DND-41 (cell line): ENCODE data around the gene SYNDIG1L.

Source experiments
- ATAC-seq: fragments of 200-7000 bp; cut with Tn5 transposase; 3 replicates; pipeline ENCODE4 v1.9.1; 2021; ENCODE audit warnings: low read depth; ENCODE audit not compliant: insufficient read depth
- DNase-seq: peaks from one replicate; pipeline ENCODE4 v3.0.0-alpha.2; 2020
- H2AFZ ChIP-seq: 2 replicates; pipeline ENCODE4 v1.6.0; 2012; ENCODE audit warnings: low read depth, low read length
- H3K27ac ChIP-seq: 2 replicates; pipeline ENCODE4 v1.5.1; 2012; ENCODE audit warnings: low read length, inconsistent platforms
- H3K27me3 ChIP-seq: fragments of 200-600 bp; sonication (generic); 2 replicates; pipeline ENCODE4 v1.6.0; 2012; ENCODE audit warnings: low read length, mild to moderate bottlenecking, inconsistent platforms; ENCODE audit not compliant: insufficient read depth, poor library complexity
- H3K36me3 ChIP-seq: 2 replicates; pipeline ENCODE4 v1.5.1; 2012; ENCODE audit warnings: low read length, inconsistent platforms; ENCODE audit not compliant: insufficient read depth
- H3K4me1 ChIP-seq: 2 replicates; pipeline ENCODE4 v1.5.1; 2012; ENCODE audit warnings: mild to moderate bottlenecking, low read length; ENCODE audit not compliant: insufficient read depth
- H3K4me2 ChIP-seq: 2 replicates; pipeline ENCODE4 v1.6.0; 2012; ENCODE audit warnings: mild to moderate bottlenecking, moderate library complexity, low read length, inconsistent platforms; ENCODE audit not compliant: insufficient read depth
- H3K4me3 ChIP-seq, 2 experiments: fragments of 200-600 bp in 1 of 2; shearing (Covaris generic) in 1 of 2; 2 replicates each; pipeline ENCODE4 v1.5.1; 2012 to 2016; ENCODE audit warnings: inconsistent platforms in 2 of 2, low read length in 2 of 2, mild to moderate bottlenecking in 2 of 2, low read depth in 1 of 2, moderate library complexity in 1 of 2
- H3K79me2 ChIP-seq: 2 replicates; pipeline ENCODE4 v1.6.0; 2012; ENCODE audit warnings: low read length, inconsistent platforms; ENCODE audit not compliant: insufficient read depth
- H3K9ac ChIP-seq: 2 replicates; pipeline ENCODE4 v1.6.0; 2012; ENCODE audit warnings: low read depth, mild to moderate bottlenecking, inconsistent platforms, low read length, moderate library complexity
- H3K9me3 ChIP-seq: 2 replicates; pipeline ENCODE4 v1.5.1; 2012; ENCODE audit warnings: low read length, moderate library complexity, mild to moderate bottlenecking, inconsistent platforms; ENCODE audit not compliant: insufficient read depth, severe bottlenecking
- H4K20me1 ChIP-seq: 2 replicates; pipeline ENCODE4 v1.6.0; 2012; ENCODE audit warnings: low read length; ENCODE audit not compliant: insufficient read depth
- CTCF ChIP-seq: IDR thresholded peaks from 2 replicates; pipeline ENCODE4 v1.5.1; 2012; ENCODE audit warnings: borderline replicate concordance, low read length, moderate library complexity, mild to moderate bottlenecking; ENCODE audit not compliant: poor library complexity, severe bottlenecking; ENCODE audit errors: extremely low read depth
- EZH2 ChIP-seq: IDR thresholded peaks from 3 replicates; pipeline ENCODE4 v1.6.1; 2012; ENCODE audit warnings: borderline replicate concordance, low read depth, mild to moderate bottlenecking, moderate library complexity, low read length, inconsistent platforms; ENCODE audit not compliant: severe bottlenecking

SYNDIG1L gene

GRCh38 chr14:74364271-74364880 lies 61.6 kb downstream of the SYNDIG1L start:
- ATAC-seq (no peak), DNase-seq (no peak)
- no peak overlapping the region for H3K4me3 ChIP-seq
- no peaks in the 10 kb centered on the region for H3K9me3 ChIP-seq
- 0 out of 2 replicates have a peak, but pooled peaks cover 3% of the 10 kb centered on the region for H3K4me1 ChIP-seq
- H3K36me3 ChIP-seq = no peaks in the 10 kb centered on the region
- no peak overlapping the region for H2AFZ ChIP-seq
- H3K27ac ChIP-seq = no peak overlapping the region
- no peak overlapping the region for H3K9ac ChIP-seq
- no peak overlapping the region for H3K4me2 ChIP-seq
- H3K27me3 ChIP-seq = peaks cover 21% of the 10 kb centered on the region
- H3K79me2 ChIP-seq = no peaks in the 10 kb centered on the region
- no peak for TF ChIP-seq CTCF
- peak; percentile 43 for TF ChIP-seq EZH2
- no peaks in the 10 kb centered on the region; the same call in 1 of the 2 replicates for H4K20me1 ChIP-seq

GRCh38 chr14:74362361-74362915 lies 63.6 kb downstream of the SYNDIG1L start:
- H3K9me3 ChIP-seq = no peaks in the 10 kb centered on the region
- H3K27me3 ChIP-seq = peaks cover 21% of the 10 kb centered on the region
- no peaks in the 10 kb centered on the region for H3K79me2 ChIP-seq
- peak; percentile 72 for DNase-seq
- H3K4me3 ChIP-seq = no peak overlapping the region
- peak; percentile 90 for ATAC-seq
- H3K36me3 ChIP-seq = no peaks in the 10 kb centered on the region
- H4K20me1 ChIP-seq = no peaks in the 10 kb centered on the region
- no peak overlapping the region for H3K27ac ChIP-seq
- H3K4me1 ChIP-seq = 0 out of 2 replicates have a peak, but pooled peaks cover 3% of the 10 kb centered on the region
- H3K9ac ChIP-seq = no peak overlapping the region
- no peak overlapping the region; the same call in 1 of the 2 replicates for H3K4me2 ChIP-seq
- H2AFZ ChIP-seq = no peak overlapping the region
- peak; percentile 94 for TF ChIP-seq CTCF
- no peak for TF ChIP-seq EZH2

- H3K36me3 ChIP-seq = no peaks in the 10 kb centered on the region
- TF ChIP-seq CTCF (no peak), EZH2 (no peak)
- no peak for ATAC-seq
Measured at GRCh38 chr14:74360163-74360562, 65.8 kb downstream of the SYNDIG1L start.

More at GRCh38 chr14:74360163-74360562, 65.8 kb downstream of the SYNDIG1L start:
- no peak overlapping the region for H3K4me2 ChIP-seq
- H3K27me3 ChIP-seq = peaks cover 18% of the 10 kb centered on the region
- DNase-seq = no peak
- no peaks in the 10 kb centered on the region for H3K79me2 ChIP-seq
- no peak overlapping the region for H3K4me3 ChIP-seq
- no peaks in the 10 kb centered on the region for H3K9me3 ChIP-seq
- no peak overlapping the region for H2AFZ ChIP-seq
- no peaks in the 10 kb centered on the region for H4K20me1 ChIP-seq
- no peak overlapping the region for H3K9ac ChIP-seq
- H3K27ac ChIP-seq = no peak overlapping the region
- H3K4me1 ChIP-seq = 0 out of 2 replicates have a peak, but pooled peaks cover 3% of the 10 kb centered on the region
